ENCODE data around the gene TCERG1L. TPM values are rescaled to one million over a fixed set of nuclear protein-coding genes. Genes with fewer than 3 reads are reported as not detected.
A peak's percentile ranks its signal among the peaks of the same experiment; 100 is the strongest.

TCERG1L gene
- polyA plus RNA-seq, 3 donors = not detected

- H3K9me3 Mint-ChIP-seq = peaks cover 0 to 1% (median 0%) of the 10 kb centered on the region in 7 donors
- Histone ChIP-seq H3K27me3 (ENCODE audit: control insufficient read depth in 2 of 2, insufficient read depth in 2 of 2, low read length in 2 of 2) (no peaks in the 10 kb centered on the region), H3K27ac (ENCODE audit: low read depth in 1 of 2, low read length in 2 of 2) (no peak overlapping the region), H3K4me3 (replicated peaks in 1 of 3; ENCODE audit: low read depth in 2 of 3, low read length in 3 of 3) (no peak overlapping the region), H3K79me2 (ENCODE audit: insufficient read depth, low read length) (no peaks in the 10 kb centered on the region), H3K4me2 (replicated peaks; ENCODE audit: extremely low read depth, low read length, poor library complexity, severe bottlenecking) (no peak overlapping the region), H3K4me1 (ENCODE audit: control insufficient read depth in 1 of 2, insufficient read depth in 2 of 2, low read length in 2 of 2) (no peaks in the 10 kb centered on the region), H3K9ac (ENCODE audit: insufficient read depth, low read length, poor library complexity, severe bottlenecking) (no peak overlapping the region), H3K36me3 (replicated peaks in 1 of 2; ENCODE audit: control insufficient read depth in 1 of 2, insufficient read depth in 2 of 2, low read length in 2 of 2) (no peaks in the 10 kb centered on the region), H4K20me1 (ENCODE audit: insufficient read depth, low read length) (no peaks in the 10 kb centered on the region), H2AFZ (ENCODE audit: insufficient read depth, low read depth, low read length, poor library complexity, severe bottlenecking) (no peak overlapping the region), H3K9me3 (replicated peaks in 1 of 2; ENCODE audit: control insufficient read depth in 1 of 2, insufficient read depth in 1 of 2, low read length in 2 of 2) (no peaks in the 10 kb centered on the region)
- H3K27me3 Mint-ChIP-seq (ENCODE audit: low read depth in 3 of 3) = peaks cover 5 to 18% (median 8%) of the 10 kb centered on the region in 3 donors
- no peak for TF ChIP-seq CTCF (IDR thresholded peaks at IDR 0.05)
- no peak overlapping the region for H3K27ac Mint-ChIP-seq
- H3K4me1 Mint-ChIP-seq = no peaks in the 10 kb centered on the region
- H3K4me3 Mint-ChIP-seq = no peak overlapping the region
- no peak for DNase-seq
- 50% methylated on average over 15 of the region's 18 CpGs for WGBS (ENCODE audit: insufficient coverage)
- no peaks in the 10 kb centered on the region for H3K36me3 Mint-ChIP-seq
- intact Hi-C loops (cut with micrococcal nuclease) = no loop called here
Measured at GRCh38 chr10:131250454-131251145, 60.9 kb downstream of the TCERG1L start.

GRCh38 chr10:131249955-131250344 is 61.6 kb downstream of the TCERG1L start:
- peaks cover 5 to 18% (median 8%) of the 10 kb centered on the region in 3 donors for H3K27me3 Mint-ChIP-seq (ENCODE audit: low read depth in 3 of 3)
- no peaks in the 10 kb centered on the region for H3K4me1 Mint-ChIP-seq
- WGBS (ENCODE audit: insufficient coverage) = 48% methylated on average over 10 of the region's 14 CpGs
- H3K4me3 ChIP-seq (replicated peaks in 1 of 3; ENCODE audit: low read depth in 2 of 3, low read length in 3 of 3) = no peak overlapping the region
- TF ChIP-seq CTCF (IDR thresholded peaks at IDR 0.05) = no peak
- peak overlapping the region in 1 of 2 donors; percentile 7 for H3K4me3 Mint-ChIP-seq
- peaks cover 0 to 1% (median 0%) of the 10 kb centered on the region in 7 donors for H3K9me3 Mint-ChIP-seq
- no peaks in the 10 kb centered on the region for H3K36me3 ChIP-seq (replicated peaks in 1 of 2; ENCODE audit: control insufficient read depth in 1 of 2, insufficient read depth in 2 of 2, low read length in 2 of 2)
- H3K27ac ChIP-seq (ENCODE audit: low read depth in 1 of 2, low read length in 2 of 2) = no peak overlapping the region
- no peaks in the 10 kb centered on the region for H3K9me3 ChIP-seq (replicated peaks in 1 of 2; ENCODE audit: control insufficient read depth in 1 of 2, insufficient read depth in 1 of 2, low read length in 2 of 2)
- H3K4me1 ChIP-seq (ENCODE audit: control insufficient read depth in 1 of 2, insufficient read depth in 2 of 2, low read length in 2 of 2) = no peaks in the 10 kb centered on the region
- no peak overlapping the region for H3K27ac Mint-ChIP-seq
- H3K79me2 ChIP-seq (ENCODE audit: insufficient read depth, low read length) = no peaks in the 10 kb centered on the region
- no peaks in the 10 kb centered on the region for H4K20me1 ChIP-seq (ENCODE audit: insufficient read depth, low read length)
- intact Hi-C loops (cut with micrococcal nuclease) = no loop called here
- no peak overlapping the region for H3K4me2 ChIP-seq (replicated peaks; ENCODE audit: extremely low read depth, low read length, poor library complexity, severe bottlenecking)
- H3K36me3 Mint-ChIP-seq = no peaks in the 10 kb centered on the region
- no peak for DNase-seq
- no peaks in the 10 kb centered on the region for H3K27me3 ChIP-seq (ENCODE audit: control insufficient read depth in 2 of 2, insufficient read depth in 2 of 2, low read length in 2 of 2)
- no peak overlapping the region for H2AFZ ChIP-seq (ENCODE audit: insufficient read depth, low read depth, low read length, poor library complexity, severe bottlenecking)
- no peak overlapping the region for H3K9ac ChIP-seq (ENCODE audit: insufficient read depth, low read length, poor library complexity, severe bottlenecking)
